ENCODE results near the gene DUSP8.
"Not testable (repeated sequence)": the region's sequence is repeated elsewhere in the genome, so short reads cannot be mapped to it uniquely, and the experiment has no call there.

The DUSP8 gene

GRCh38 chr11:1572197-1573076 lies at the start of gene DUSP8:
DUSP8 (minus strand) TSS chr11:1572271; CDS start chr11:1565826, 6,445 bp downstream.
- no peak for DNase-seq (ENCODE audit: low read depth, low spot score)

GRCh38 chr11:1619449-1619848 lies 47.4 kb upstream of the DUSP8 start:
- no peak for DNase-seq (ENCODE audit: low read depth, low spot score)

GRCh38 chr11:1618231-1618630 lies 46.2 kb upstream of the DUSP8 start:
- DNase-seq (ENCODE audit: low read depth, low spot score), result no peak

GRCh38 chr11:1608363-1608762 lies 36.3 kb upstream of the DUSP8 start, which contains the start of gene KRTAP5-3:
KRTAP5-3 (minus strand) TSS chr11:1608463; CDS start chr11:1608385, 78 bp downstream.
- no peak for DNase-seq (ENCODE audit: low read depth, low spot score)

GRCh38 chr11:1607901-1608300 lies 35.8 kb upstream of the DUSP8 start:
- not testable (repeated sequence) for DNase-seq (ENCODE audit: low read depth, low spot score)

- DNase-seq (ENCODE audit: low read depth, low spot score), result not testable (repeated sequence)
Observed at GRCh38 chr11:1607156-1607845, 35.2 kb upstream of the DUSP8 start.

GRCh38 chr11:1605923-1606322 lies 33.9 kb upstream of the DUSP8 start:
- DNase-seq (ENCODE audit: low read depth, low spot score), result not testable (repeated sequence)

GRCh38 chr11:1604711-1605110 lies 32.6 kb upstream of the DUSP8 start:
- no peak for DNase-seq (ENCODE audit: low read depth, low spot score)

- DNase-seq (ENCODE audit: low read depth, low spot score), result no peak
Observed at GRCh38 chr11:1604181-1604580, 32.1 kb upstream of the DUSP8 start.

- DNase-seq (ENCODE audit: low read depth, low spot score), result no peak
Observed at GRCh38 chr11:1603629-1604028, 31.6 kb upstream of the DUSP8 start.

- DNase-seq (ENCODE audit: low read depth, low spot score), result not testable (repeated sequence)
Observed at GRCh38 chr11:1601663-1602062, 29.6 kb upstream of the DUSP8 start.

GRCh38 chr11:1600626-1601025 lies 28.6 kb upstream of the DUSP8 start:
- DNase-seq (ENCODE audit: low read depth, low spot score), result no peak

GRCh38 chr11:1598816-1599215 lies 26.7 kb upstream of the DUSP8 start:
- DNase-seq (ENCODE audit: low read depth, low spot score), result no peak

- DNase-seq (ENCODE audit: low read depth, low spot score), result not testable (repeated sequence)
Observed at GRCh38 chr11:1598406-1598805, 26.3 kb upstream of the DUSP8 start.

GRCh38 chr11:1597994-1598380 lies 25.9 kb upstream of the DUSP8 start, which contains the start of gene KRTAP5-2:
KRTAP5-2 (minus strand) TSS chr11:1598294; CDS start chr11:1598250, 44 bp downstream.
- DNase-seq (ENCODE audit: low read depth, low spot score), result no peak

- no peak for DNase-seq (ENCODE audit: low read depth, low spot score)
Observed at GRCh38 chr11:1597331-1597993, 25.4 kb upstream of the DUSP8 start.

GRCh38 chr11:1596576-1597121 lies 24.6 kb upstream of the DUSP8 start:
- not testable (repeated sequence) for DNase-seq (ENCODE audit: low read depth, low spot score)

GRCh38 chr11:1595994-1596575 lies 24.0 kb upstream of the DUSP8 start:
- DNase-seq (ENCODE audit: low read depth, low spot score), result not testable (repeated sequence)

GRCh38 chr11:1592628-1593027 lies 20.6 kb upstream of the DUSP8 start:
- DNase-seq (ENCODE audit: low read depth, low spot score), result no peak

- DNase-seq (ENCODE audit: low read depth, low spot score), result no peak
Observed at GRCh38 chr11:1589996-1590395, 17.9 kb upstream of the DUSP8 start.
